PC-9 (cell line): ENCODE data around the gene MAGI2.

Experiments
- EZH2 ChIP-seq: fragments of 200-600 bp; sonication (generic); IDR thresholded peaks from 2 replicates; pipeline ENCODE4 v1.8.0; 2017; ENCODE audit warnings: antibody characterized with exemption, low read depth
- TF ChIP-seq, protein P1 (sequence below): fragments of 200-600 bp; sonication (generic); conservative IDR thresholded peaks from 2 replicates; pipeline ENCODE4 v1.6.1; 2017; ENCODE audit warnings: mixed run types, antibody characterized with exemption, mild to moderate bottlenecking, moderate library complexity

DNA sequence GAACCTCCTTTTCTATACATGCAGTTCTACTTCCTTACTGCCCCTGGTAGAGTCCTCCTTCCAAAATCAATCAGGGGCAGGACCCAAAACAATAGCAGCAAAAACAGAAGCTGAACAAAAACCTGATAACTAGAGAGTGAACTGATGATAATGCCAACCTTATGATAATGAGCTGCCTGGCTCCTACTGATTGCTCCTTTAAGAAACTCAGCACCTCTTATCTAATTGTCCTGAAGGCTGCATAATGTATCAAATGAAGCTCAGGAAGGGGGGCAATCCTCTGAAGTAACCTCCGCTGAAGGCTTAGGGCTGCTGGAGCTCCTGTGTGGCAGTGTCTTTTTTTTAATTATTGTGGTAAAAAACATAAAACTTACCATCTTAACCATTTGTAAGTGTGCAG is 1397.9 kb downstream of the MAGI2 start:
- no peak for TF ChIP-seq EZH2
- TF ChIP-seq, protein P1, sequence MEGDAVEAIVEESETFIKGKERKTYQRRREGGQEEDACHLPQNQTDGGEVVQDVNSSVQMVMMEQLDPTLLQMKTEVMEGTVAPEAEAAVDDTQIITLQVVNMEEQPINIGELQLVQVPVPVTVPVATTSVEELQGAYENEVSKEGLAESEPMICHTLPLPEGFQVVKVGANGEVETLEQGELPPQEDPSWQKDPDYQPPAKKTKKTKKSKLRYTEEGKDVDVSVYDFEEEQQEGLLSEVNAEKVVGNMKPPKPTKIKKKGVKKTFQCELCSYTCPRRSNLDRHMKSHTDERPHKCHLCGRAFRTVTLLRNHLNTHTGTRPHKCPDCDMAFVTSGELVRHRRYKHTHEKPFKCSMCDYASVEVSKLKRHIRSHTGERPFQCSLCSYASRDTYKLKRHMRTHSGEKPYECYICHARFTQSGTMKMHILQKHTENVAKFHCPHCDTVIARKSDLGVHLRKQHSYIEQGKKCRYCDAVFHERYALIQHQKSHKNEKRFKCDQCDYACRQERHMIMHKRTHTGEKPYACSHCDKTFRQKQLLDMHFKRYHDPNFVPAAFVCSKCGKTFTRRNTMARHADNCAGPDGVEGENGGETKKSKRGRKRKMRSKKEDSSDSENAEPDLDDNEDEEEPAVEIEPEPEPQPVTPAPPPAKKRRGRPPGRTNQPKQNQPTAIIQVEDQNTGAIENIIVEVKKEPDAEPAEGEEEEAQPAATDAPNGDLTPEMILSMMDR = no peak
